HG02840 (cell line): ENCODE results near the gene ZNF526.

Source experiments
- ATAC-seq: cut with Tn5 transposase; IDR thresholded peaks from one replicate; pipeline ENCODE4 v1.9.1; 2021; ENCODE audit warnings: mild to moderate bottlenecking, moderate library complexity, moderate number of reproducible peaks; ENCODE audit not compliant: unreplicated experiment, low FRiP score

The ZNF526 gene

GRCh38 chr19:42196011-42197001 lies 23.8 kb upstream of the ZNF526 start:
- ATAC-seq: no peak

DNA sequence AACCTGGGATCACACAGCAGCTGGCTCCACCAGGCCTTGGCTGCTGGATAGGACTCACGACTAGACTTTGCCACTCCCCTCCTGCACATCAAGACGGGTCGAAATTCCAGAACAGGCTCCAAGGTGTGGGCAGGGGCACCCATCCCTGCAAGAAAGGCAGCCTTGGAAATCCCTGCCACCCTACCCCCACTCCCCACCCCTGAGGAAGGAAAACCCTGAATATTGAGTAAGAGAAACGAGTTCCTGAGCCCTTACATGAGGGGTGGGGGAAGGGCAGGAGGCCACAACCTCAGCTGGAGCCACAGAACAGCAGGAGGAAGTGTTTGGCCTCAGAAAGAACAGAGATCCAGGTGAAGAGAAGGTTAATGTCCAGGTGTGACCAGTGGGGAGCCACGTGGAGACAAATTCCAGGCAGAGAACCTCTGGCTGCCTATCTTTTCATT lies 22.7 kb upstream of the ZNF526 start:
- ATAC-seq: no peak

- no peak for ATAC-seq
Observed at GRCh38 chr19:42198676-42199439, 21.3 kb upstream of the ZNF526 start.

- ATAC-seq: no peak
Observed at GRCh38 chr19:42199440-42200115, 20.5 kb upstream of the ZNF526 start.

GRCh38 chr19:42200116-42200715 lies 19.9 kb upstream of the ZNF526 start:
- ATAC-seq: no peak

DNA sequence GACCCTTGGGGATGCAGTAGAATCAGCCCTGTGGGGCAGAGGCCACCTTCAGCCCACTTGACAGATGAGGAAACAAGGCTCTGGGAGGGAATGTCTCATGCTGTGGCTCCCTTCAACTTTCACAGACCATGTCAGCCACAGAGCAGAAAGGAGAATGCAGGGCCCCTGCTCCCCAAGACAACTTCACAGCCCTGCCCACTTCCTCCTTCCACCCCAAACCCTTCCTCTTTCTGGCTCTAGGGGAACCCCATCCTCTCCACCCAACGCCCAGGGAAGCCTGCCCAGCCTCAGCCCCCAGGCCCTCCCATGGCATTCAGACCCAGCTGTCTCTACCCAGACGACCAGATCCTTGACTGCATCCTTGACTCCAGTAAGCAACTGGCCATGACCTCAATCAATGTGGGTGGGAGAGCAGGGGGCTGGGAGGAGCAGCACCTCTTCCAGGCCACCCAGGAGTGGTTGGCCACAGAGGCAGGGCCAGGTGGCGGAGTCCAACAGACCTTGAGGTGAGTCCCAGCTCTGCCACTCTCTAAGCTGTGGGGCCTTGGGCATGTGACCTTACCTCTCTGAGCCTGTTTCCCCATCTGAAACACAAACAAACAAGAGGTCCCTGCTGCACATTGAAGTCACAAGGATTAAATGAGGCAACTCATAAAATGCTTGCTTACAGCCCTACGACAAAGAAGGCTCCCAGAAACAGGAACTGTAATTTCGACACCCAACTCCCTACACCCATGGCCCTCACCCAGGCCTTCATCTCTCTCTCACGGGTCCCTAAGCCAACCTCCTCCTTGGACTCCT lies 18.4 kb upstream of the ZNF526 start:
- no peak for ATAC-seq

- no peak for ATAC-seq
Observed at GRCh38 chr19:42202290-42202880, 17.7 kb upstream of the ZNF526 start.

GRCh38 chr19:42203700-42204099 lies 16.4 kb upstream of the ZNF526 start:
- no peak for ATAC-seq

GRCh38 chr19:42204664-42205063 lies 15.4 kb upstream of the ZNF526 start:
- ATAC-seq: no peak

- no peak for ATAC-seq
Observed at GRCh38 chr19:42206871-42207755, 13.0 kb upstream of the ZNF526 start.

GRCh38 chr19:42207767-42208271 lies 12.3 kb upstream of the ZNF526 start:
- no peak for ATAC-seq

GRCh38 chr19:42208612-42209011 lies 11.5 kb upstream of the ZNF526 start:
- ATAC-seq: no peak

- no peak for ATAC-seq
Observed at GRCh38 chr19:42212886-42213285, 7.2 kb upstream of the ZNF526 start.

DNA sequence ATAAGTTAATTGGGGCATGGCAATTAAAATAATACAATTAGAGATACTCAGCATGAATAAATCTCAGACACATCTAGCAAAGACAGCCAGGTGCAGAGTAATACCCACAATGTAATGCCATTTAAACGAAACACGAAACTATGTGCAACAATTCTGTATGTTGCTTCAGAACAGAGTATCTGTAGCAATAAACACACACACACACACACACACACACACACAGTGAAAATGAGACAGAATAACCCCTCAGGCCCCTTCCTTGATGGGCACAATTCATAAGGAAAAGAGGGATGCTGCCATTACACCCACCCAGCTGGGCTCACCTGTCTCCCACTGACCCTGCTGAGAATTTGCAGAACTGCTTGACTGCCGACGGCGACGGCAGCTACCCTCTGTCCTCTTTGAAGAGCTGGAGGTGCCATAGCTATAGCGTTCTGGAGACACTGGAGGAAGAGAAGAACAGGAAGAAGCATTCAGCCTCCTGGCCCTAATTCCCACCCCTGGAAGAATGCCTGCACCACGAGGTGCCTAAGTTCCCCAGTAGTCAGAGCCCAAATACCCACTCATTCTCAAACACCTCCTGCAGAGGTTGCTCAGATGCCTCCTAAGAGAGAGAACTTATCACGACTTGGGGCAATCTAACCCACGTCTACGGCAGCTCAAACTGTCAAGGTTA lies 5.2 kb upstream of the ZNF526 start:
- ATAC-seq: no peak

DNA sequence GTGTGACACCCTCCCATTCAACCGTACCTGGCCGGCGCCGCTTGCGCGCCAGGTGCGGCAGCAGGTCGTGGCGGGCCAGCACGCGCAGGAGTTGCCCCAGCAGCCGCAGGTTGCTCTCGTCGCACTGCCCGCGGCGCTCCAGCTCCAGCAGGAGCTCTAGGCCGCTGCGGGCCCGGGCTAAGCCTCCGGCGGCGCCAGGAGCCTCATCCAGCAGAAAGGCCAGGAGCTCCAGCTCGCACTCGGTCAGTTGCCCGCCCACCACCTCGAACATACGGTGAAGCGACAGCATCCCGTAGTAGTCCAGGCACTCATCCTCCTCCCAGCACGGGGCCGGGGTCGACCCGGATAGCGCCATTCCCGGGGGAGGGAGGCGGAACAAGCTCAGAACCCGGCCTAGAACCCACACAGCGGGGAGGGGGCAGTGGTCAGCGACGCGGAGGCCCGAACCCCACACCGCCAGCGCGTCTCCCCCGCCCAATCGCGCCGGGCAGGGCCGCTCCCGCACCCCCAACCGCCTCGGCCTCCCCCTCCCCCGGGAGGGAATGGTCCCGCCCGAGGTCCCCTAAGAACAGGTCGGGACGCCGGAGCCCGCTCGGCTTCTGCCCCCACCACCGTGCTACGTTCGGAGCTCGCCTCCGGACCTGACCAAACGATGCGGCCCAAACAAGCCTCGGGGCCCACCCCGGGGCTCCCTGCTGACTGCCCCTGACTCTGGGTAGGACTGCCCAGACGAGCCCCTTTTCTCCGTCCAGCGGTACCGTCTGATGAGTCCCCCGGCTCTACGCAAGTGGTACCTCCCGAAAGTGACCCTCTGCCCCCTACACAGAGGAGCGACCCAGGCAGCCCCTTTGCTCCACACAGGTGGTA lies 3.2 kb upstream of the ZNF526 start:
- no peak for ATAC-seq
